Heart right ventricle (tissue), 16 donors: ENCODE results near the gene KCNC1. TPM values are rescaled to one million over a fixed set of nuclear protein-coding genes. Genes with fewer than 3 reads are reported as not detected.

Experiments
- ATAC-seq, 8 donors: fragments of 200-7000 bp; cut with Tn5 transposase; one replicate each; pipeline ENCODE4 v1.9.1; 2020; ENCODE audit warnings: mild to moderate bottlenecking in 8 of 8, moderate library complexity in 8 of 8, moderate number of reproducible peaks in 1 of 8
- DNase-seq, 2 donors: peaks; one replicate each; pipeline ENCODE4 v3.0.0-alpha.2; 2020
- H3K27ac ChIP-seq, 10 donors: fragments of 200-600 bp; sonication (generic) in 2 of 10; one replicate each; pipeline versions ENCODE4 v1.5.0 to v1.8.0; 2020 to 2022; ENCODE audit warnings: mild to moderate bottlenecking in 3 of 10
- H3K27me3 ChIP-seq, 7 donors: fragments of 200-600 bp; one replicate each; pipeline ENCODE4 v1.8.0; 2021 to 2022; ENCODE audit warnings: mild to moderate bottlenecking in 2 of 7
- H3K36me3 ChIP-seq, 9 donors: fragments of 200-600 bp; sonication (generic) in 1 of 9; one replicate each; pipeline versions ENCODE4 v1.5.0 to v1.8.0; 2020 to 2022; ENCODE audit warnings: mild to moderate bottlenecking in 2 of 9
- H3K4me1 ChIP-seq, 9 donors: fragments of 200-600 bp; sonication (generic) in 1 of 9; one replicate each; pipeline versions ENCODE4 v1.5.0 to v1.8.0; 2020 to 2022; ENCODE audit warnings: mild to moderate bottlenecking in 4 of 9
- H3K4me3 ChIP-seq, 10 donors: fragments of 200-600 bp; sonication (generic) in 2 of 10; one replicate each; pipeline versions ENCODE4 v1.5.0 to v1.8.0; 2020 to 2022; ENCODE audit warnings: mild to moderate bottlenecking in 7 of 10, moderate library complexity in 2 of 10
- H3K9me3 ChIP-seq, 11 donors: fragments of 200-600 bp in 10 of 11; sonication (generic) in 2 of 11; one replicate each; pipeline versions ENCODE4 v1.5.0 to v1.8.0; 2013 to 2022; ENCODE audit warnings: mild to moderate bottlenecking in 2 of 11, control low read depth in 1 of 11, moderate library complexity in 1 of 11
- WGBS, 2 donors: extraction: QIAGEN DNeasy Blood & Tissue Kit; methylation state at CpG; one replicate each; pipeline ENCODE4 v1.1.7; 2013; ENCODE audit warnings: inconsistent platforms in 1 of 2; 5-methylcytosine and 5-hydroxymethylcytosine counted together
- intact Hi-C, 10 donors: fragments of 100-400 bp; cut with DNase I; formaldehyde crosslinking; loops; one replicate each; pipeline versions ENCODE4 v1.11.1 to v1.14.2; 2022
- polyA plus RNA-seq, 2 donors: library from polyadenylated mRNA; stranded (reverse); fragments of 200-250 nt; gene quantifications; one replicate each; pipeline ENCODE4 v1.2.3, GENCODE V29; 2013
- total RNA-seq, 10 donors: library from RNA; stranded (reverse); fragmentation: NEBNext Ultra II Directional in 3 of 10; extraction: Animal tissue kit (Norgen Biotek cat#: 25700) in 3 of 10; gene quantifications; one replicate each; pipeline versions ENCODE4 v1.2.1 to v1.2.4, GENCODE V29; 2021 to 2023
- TF ChIP-seq, protein P1 (sequence below), 9 donors: fragments of 200-600 bp; sonication (generic) in 2 of 9; IDR thresholded peaks; one replicate each; pipeline versions ENCODE4 v1.5.0 to v1.8.0; 2021 to 2022; ENCODE audit warnings: antibody characterized with exemption in 9 of 9, mild to moderate bottlenecking in 5 of 9, moderate library complexity in 1 of 9
- donor health status: Arrhythmogenic right ventricular cardiomyopathy.
- donor health status: ischemic (EF 13 %, LVEDD 7.1; RV severe dilation, severe dysfunction).
- donor health status: healthy with polysubstance abuse.
- donor health status: DM: no; HTN: yes; CAD: no.
- donor health status: DM: no; HTN: no; CAD: no.
- donor health status: ischemic (EF 25% LVEDD 6.9; RV normal size, moderate dysfunction).
- donor health status: ischemic (EF 25% LVEDD 5.7; RV mildly dilated, moderate dysfunction).
- donor health status: healthy.
- donor health status: DM: yes; HTN: yes; CAD: no.
- donor health status: Ischemic cardiomyopathy.
- donor health status: ischemic (EF 35%, LVEDD 5.7; RV mildly dilated, moderate dysfunction).
- donor health status: nonischemic (EF 11% LVEDD 7.7; RV severe dilation, severe dysfunction).
- donor health status: DM: yes; HTN: yes; CAD: no.
- donor health status: PGD.
- donor health status: ischemic (EF 29% LVEDD 5.4; RV normal size, mild dysfunction).
- donor health status: nonischemic (EF 23%, LVEDD 6.1; RV moderate dilation, normal function).

The KCNC1 gene
- total and polyA plus RNA-seq, 12 donors: 0.04 to 0.09 (median 0.06) TPM; not detected in 8

DNA sequence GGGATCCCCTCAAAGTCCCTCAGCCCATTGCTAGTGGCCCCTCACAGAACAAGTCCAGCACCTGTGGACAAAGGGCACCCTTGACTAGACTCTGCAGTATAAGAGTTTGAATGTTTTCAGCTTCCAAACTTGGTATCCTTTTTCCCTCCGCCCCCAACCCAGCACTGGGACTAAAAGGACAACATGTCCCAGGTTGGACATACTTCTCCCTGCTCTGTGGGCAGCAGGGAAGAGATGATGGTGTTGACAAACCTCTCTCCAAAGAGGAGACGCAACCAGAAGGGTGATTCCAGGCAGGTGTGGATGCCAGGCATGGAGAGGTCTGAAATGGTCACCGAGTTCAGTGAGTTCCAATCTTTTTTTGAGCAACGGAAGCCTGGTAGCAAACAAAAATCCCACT, 19.7 kb upstream of the KCNC1 start:
- intact Hi-C loops: loop anchor here in 3 of 10 donors (5.0 to 10.0 kb wide), 2 partner anchors 110 to 118 kb away; no protein-coding TSS in a partner anchor

GRCh38 chr11:17716807-17717206, 17.8 kb upstream of the KCNC1 start:
- TF ChIP-seq, protein P1, sequence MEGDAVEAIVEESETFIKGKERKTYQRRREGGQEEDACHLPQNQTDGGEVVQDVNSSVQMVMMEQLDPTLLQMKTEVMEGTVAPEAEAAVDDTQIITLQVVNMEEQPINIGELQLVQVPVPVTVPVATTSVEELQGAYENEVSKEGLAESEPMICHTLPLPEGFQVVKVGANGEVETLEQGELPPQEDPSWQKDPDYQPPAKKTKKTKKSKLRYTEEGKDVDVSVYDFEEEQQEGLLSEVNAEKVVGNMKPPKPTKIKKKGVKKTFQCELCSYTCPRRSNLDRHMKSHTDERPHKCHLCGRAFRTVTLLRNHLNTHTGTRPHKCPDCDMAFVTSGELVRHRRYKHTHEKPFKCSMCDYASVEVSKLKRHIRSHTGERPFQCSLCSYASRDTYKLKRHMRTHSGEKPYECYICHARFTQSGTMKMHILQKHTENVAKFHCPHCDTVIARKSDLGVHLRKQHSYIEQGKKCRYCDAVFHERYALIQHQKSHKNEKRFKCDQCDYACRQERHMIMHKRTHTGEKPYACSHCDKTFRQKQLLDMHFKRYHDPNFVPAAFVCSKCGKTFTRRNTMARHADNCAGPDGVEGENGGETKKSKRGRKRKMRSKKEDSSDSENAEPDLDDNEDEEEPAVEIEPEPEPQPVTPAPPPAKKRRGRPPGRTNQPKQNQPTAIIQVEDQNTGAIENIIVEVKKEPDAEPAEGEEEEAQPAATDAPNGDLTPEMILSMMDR (IDR thresholded peaks at IDR 0.05): no peak
- WGBS, 2 donors: 72 to 84% methylated on average over 2 of the region's 2 CpGs
- no peaks in the 10 kb centered on the region for H3K36me3 ChIP-seq
- ATAC-seq (no peak), DNase-seq (no peak)
- peaks cover 25 to 79% (median 66%) of the 10 kb centered on the region in 7 donors for H3K27me3 ChIP-seq
- intact Hi-C loops: loop anchor here in 3 of 10 donors (5.0 to 10.0 kb wide), 2 partner anchors 112 to 120 kb away; no protein-coding TSS in a partner anchor
- peaks cover 0 to 39% (median 18%) of the 10 kb centered on the region in 9 donors for H3K4me1 ChIP-seq
- no peaks in the 10 kb centered on the region for H3K9me3 ChIP-seq
- H3K27ac ChIP-seq: no peak overlapping the region
- H3K4me3 ChIP-seq: no peak overlapping the region

More for the DNA sequence above, 19.7 kb upstream of the KCNC1 start:
- Histone ChIP-seq H3K4me3 (no peak overlapping the region), H3K9me3 (no peaks in the 10 kb centered on the region), H3K27me3 (peaks cover 7 to 59% (median 54%) of the 10 kb centered on the region in 7 donors), H3K4me1 (peaks cover 0 to 23% (median 10%) of the 10 kb centered on the region in 9 donors), H3K27ac (peak overlapping the region in 4 of 10 donors; percentile 13 to 58 (median 45)), H3K36me3 (no peaks in the 10 kb centered on the region)
- 60 to 66% methylated on average over 4 of the region's 4 CpGs for WGBS, 2 donors
- TF ChIP-seq, protein P1 (IDR thresholded peaks at IDR 0.05): no peak
- DNase-seq: no peak
- peak in 6 of 8 donors; percentile 4 to 63 (median 16) for ATAC-seq

- no peak for DNase-seq
These were observed 16.6 kb upstream of the KCNC1 start for GRCh38 chr11:17718015-17718414.

GRCh38 chr11:17718510-17718962, 16.0 kb upstream of the KCNC1 start:
- Histone ChIP-seq H3K27ac (no peak overlapping the region), H3K36me3 (no peaks in the 10 kb centered on the region), H3K9me3 (no peaks in the 10 kb centered on the region), H3K4me3 (no peak overlapping the region), H3K27me3 (peaks cover 25 to 87% (median 81%) of the 10 kb centered on the region in 7 donors), H3K4me1 (peaks cover 0 to 43% (median 18%) of the 10 kb centered on the region in 9 donors)
- TF ChIP-seq, protein P1 (IDR thresholded peaks at IDR 0.05): no peak
- ATAC-seq (no peak), DNase-seq (no peak)
- WGBS, 2 donors: 14 to 22% methylated on average over 16 of the region's 16 CpGs
- intact Hi-C loops: loop anchor here in 3 of 10 donors (5.0 to 10.0 kb wide), 2 partner anchors 114 to 121 kb away; no protein-coding TSS in a partner anchor

More at GRCh38 chr11:17718015-17718414, 16.6 kb upstream of the KCNC1 start:
- no peak overlapping the region for H3K4me3 ChIP-seq
- peaks cover 0 to 43% (median 18%) of the 10 kb centered on the region in 9 donors for H3K4me1 ChIP-seq
- peaks cover 25 to 83% (median 77%) of the 10 kb centered on the region in 7 donors for H3K27me3 ChIP-seq
- H3K36me3 ChIP-seq: no peaks in the 10 kb centered on the region
- TF ChIP-seq, protein P1 (IDR thresholded peaks at IDR 0.05): no peak
- intact Hi-C loops: loop anchor here in 3 of 10 donors (5.0 to 10.0 kb wide), 2 partner anchors 113 to 121 kb away; no protein-coding TSS in a partner anchor
- WGBS, 2 donors: 50 to 67% methylated on average over 7 of the region's 7 CpGs
- no peaks in the 10 kb centered on the region for H3K9me3 ChIP-seq
- no peak for ATAC-seq
- H3K27ac ChIP-seq: no peak overlapping the region
